GM19043 (cell line): ENCODE measurements around the gene N4BP2L2.

Experiments
- ATAC-seq: cut with Tn5 transposase; IDR thresholded peaks from one replicate; pipeline ENCODE4 v1.9.1; 2021; ENCODE audit warnings: low read depth; ENCODE audit not compliant: unreplicated experiment

N4BP2L2 gene

DNA sequence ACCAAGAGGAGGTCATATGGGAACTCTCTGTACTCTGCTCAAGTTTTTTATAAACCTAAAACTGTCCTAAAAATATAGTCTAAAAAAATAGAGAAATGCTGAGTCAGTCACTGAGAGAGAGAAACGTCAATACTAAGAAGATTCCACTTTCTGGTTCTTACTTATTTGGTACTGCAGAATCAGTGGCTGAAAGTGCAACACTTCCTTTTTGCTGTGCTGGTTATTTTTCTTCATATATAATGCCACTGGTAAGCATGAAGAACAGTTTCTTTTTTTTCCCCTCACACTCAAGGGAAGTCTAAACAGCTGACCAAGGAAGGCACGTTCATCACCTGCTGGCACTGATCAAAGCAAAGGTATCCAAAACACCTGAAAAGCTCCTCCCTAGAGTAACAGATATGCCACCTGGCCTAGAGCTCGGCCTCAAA lies 66.4 kb downstream of the N4BP2L2 start:
- peak; percentile 68 for ATAC-seq

DNA sequence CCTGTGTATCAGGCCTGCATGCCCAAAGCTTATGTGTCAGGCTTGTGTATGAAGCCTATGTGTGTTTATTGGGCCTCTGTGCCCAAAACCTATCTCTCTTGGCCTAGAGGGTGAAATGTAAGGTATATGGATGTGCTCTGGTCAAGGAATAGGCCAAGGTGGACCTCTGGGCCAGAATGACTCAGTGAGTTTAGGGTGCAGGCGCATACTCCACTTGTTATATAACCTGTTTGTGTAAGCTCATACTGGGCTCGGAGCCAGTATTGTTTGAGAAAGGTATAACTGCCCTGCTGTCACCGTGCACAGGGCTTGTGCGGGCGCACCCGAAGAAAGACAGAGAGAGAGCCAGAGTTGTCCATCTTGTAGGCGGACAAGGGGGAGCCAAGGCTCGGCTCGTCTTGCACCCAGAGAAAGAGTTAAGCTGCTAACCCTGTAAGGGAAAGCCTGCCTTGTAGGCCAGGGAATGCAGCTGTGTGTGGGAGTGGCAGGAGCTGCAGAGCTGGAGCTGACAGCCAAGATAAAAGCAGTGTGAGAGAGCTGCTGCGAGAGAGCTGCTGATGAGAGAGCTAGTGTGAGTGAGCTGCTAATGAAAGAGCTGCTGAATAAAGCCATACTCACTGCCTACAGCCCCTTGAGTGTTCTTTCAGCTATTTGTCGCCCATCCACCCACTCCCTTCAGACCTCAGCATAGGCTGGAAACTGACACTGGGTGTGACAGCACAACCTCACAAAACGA lies 67.2 kb downstream of the N4BP2L2 start:
- no peak for ATAC-seq

DNA sequence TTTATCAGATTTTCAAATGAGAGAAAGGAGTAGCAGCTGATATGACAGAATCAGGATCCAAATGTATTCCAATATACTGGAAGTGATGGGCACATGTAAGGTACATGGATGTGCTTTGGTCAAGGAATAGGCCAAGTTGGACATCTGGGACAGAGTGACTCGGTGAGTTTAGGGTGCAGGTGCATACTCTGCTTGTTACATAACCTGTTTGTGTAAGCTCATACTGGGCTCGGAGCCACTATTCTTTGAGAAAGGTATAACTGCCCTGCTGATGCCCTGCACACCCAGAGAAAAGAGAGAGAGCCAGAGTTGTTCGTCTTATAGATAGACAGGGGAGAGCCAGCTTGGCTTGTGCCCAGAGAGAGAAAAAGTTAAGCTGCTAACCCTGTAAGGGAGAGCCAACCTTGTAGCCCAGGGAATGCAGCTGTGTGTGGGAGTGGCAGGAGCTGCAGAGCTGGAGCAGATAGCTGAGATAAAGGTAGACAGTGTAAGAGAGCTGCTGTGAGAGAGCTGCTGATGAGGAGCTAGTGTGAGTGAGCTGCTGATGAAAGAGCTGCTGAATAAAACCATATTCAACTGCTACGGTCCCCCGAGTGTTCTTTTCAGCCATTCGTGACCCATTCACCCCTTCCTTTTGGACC lies 70.0 kb downstream of the N4BP2L2 start:
- no peak for ATAC-seq

DNA sequence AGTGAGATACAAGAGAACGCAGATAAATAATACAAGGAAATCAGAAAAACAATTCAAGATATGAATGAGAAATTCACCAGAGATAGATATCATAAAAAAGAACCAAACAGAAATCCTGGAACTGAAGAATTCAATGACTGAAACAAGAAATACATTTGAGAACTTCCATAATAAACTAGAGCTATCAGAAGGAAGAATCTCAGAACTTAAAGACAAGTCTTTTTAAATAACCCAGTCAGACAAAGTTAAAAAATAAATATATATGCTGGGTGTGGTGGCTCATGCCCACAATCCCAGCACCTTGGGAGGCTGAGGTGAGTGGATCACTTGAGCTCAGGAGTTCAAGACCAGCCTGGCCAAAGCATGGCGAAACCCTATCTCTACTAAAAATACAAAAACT lies 82.0 kb downstream of the N4BP2L2 start:
- no peak for ATAC-seq

DNA sequence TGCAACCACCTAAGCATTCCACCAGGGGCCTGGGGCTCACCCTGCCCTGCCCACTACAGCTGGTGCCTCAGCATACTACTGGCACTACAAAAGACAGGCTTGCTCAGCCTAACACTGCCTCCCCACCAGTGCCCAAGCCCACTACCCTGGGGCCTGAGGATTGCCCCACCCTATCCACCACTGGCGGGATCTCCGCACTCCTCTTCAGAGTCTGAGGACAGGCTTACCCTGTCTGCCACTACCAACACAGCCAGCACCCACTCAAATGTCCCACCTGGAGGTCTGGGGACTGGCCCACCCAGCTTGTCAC lies 83.0 kb downstream of the N4BP2L2 start:
- ATAC-seq: no peak

DNA sequence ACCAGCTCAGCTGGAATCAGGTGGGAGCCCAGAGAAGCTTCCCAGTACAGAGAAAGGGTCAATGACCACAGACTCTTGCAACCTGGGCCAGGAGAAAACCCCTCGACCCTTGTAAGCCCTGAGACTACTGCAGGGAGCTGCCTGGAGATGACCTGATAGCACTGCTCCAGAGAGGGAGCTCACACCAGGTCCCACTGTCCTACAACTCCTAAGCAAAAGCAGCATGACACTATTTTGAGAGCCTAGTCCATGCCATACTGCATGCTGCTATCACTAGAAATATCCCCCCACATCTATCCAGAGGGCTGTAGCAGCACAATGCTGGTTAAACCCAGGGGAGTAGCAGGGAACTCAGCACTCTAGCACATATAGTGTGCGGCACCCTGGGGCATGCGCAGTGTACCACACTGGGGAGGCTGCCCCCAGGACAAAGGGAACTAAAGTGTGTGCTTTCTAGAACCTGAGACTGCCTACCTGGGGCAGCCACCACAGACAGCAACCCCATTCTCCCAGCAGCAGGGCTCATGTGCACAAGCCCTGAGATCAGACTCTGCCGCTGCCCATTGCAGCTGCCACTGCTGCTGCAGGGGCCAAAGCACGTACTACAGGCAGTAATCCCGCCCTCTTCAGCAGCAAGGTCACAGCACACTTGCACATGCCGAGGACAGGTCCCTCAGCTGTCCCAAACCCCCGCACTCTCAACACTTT lies 83.6 kb downstream of the N4BP2L2 start:
- no peak for ATAC-seq

DNA sequence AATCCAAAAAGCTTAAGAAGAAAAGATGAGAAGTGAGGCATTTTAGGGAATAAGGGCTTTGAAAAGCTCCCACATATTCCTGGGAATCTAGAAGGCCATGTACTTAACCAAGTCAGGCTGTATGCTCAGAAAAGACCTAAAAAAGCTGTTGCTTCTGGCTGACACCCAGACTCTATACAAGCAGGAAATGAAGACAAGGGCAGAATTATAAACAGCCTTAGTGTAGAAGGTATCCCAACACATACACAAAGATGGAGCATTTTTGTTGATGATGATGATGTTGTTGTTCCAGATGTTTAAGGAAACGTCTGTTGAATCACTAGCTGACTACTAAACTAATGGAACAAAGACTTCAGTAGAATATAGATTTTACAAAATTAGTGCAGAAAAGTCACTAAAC lies 84.6 kb downstream of the N4BP2L2 start:
- no peak for ATAC-seq

DNA sequence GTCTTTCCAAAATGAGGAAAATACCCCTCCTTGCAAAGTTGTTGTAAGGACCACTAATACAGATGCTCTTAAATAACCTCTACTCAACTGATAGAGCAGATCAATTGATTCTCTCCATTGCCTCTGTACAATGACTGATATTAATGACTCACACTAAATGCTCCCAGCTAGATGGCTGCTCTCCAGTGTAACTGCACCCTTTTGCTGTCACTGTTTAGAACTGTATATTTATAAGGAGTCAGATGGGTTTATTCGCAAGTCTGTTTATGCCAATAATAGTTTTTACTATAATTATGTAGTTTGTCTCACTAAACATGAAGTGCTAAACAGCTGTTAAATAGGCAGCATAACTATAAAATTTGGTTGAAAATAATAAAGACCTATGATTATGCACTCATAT lies 89.6 kb downstream of the N4BP2L2 start:
- ATAC-seq: no peak

DNA sequence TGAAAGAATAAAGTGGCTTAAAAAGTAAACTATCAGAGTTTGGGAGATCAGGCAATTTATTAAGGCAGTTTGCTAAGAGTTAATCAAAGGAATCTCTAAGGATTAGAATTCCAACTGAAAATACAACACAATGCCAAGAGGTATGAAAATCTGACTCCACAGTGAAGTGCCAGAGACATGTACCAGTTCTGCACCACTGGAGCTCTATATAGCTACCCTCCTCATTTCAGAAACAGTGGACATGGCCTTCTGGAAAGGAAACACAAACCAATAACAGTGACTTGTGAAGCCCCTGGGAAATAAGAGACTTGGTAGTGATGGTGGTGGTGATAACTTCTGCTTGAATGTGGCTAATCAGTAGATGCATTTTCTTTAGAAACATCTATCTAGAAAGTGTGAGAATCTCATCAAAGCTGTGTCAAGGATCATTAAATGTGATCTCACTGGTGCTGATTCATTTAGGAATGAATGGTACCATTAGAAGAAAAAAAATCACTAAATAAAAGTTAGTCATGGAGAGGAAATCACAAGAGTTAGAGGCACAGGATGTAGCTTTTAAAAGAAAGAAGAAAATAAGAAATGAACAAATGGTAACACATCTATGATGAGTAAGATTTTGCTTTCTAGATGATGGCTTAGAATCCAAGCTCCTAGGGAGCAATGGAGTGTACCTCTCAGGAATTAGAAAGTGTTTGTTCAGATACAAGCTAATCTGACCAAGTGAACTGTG lies 90.5 kb downstream of the N4BP2L2 start:
- ATAC-seq: no peak

DNA sequence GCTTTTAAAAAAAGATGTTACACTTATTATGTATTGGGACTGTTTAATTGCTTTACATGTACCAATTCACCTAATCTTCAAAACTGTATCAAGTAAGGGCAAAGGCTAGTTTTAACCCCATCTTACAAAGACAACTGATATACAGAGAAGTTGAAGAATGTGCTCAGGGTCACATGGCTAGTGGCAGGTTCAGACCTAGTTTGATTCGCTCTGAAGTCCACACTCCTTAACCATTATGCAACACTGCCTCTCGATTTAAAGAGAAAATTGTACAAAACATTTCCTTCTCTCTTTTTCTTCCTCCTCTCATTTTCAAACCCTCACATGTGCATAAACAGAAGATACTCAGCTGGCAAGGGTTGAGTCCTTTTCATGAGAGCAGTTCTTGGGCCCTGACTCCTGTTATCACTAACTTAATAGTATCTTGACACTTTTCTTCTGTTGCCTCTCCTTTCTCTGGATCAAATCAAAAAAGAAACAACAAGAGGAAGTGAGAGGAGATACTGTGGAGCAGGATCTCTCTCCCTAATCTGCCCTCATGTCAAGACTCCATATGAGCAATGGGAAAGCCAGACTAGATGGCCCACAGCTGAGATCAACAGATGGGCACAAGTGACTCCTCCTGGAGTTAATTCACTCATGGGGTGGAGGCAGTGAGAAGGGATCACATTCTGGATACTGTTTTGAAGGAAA lies 91.7 kb downstream of the N4BP2L2 start:
- ATAC-seq: no peak

DNA sequence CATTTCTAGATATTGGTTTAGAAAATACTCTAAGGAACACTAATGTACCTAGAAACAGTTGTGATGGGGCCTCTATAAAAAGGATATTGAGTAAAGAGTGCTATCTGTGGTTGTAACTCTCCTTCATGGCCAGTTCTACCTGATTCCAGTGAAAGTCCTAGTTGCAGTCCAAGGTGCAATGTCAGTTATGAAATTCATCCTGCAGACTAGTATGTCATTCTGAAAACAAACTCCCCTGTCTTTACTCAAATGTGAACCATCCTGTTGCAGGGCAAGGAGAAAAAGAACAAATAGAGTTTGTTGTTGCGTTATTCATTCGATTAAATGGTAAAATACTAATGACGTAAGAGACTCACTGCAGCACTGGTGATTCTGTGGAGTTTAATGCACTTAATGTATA lies 92.4 kb downstream of the N4BP2L2 start:
- no peak for ATAC-seq

DNA sequence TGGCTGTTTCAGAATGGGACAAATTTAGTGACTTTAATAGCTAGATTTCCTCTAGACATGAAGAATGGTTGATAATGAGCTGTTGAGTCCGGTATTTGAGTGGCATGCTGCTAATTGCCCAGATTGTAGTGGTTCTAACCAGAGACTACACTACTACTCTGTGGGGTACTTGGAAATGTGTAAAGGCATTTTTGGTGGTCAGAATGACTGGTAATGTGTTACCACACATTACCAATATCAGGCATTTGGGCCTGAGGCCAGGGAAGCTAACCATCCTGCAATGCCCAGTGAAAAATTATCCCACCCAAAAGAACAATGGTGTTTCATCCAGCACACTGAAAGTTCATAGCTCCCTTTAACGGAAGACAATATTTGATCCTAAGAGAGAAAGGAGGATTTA lies 93.1 kb downstream of the N4BP2L2 start:
- no peak for ATAC-seq

DNA sequence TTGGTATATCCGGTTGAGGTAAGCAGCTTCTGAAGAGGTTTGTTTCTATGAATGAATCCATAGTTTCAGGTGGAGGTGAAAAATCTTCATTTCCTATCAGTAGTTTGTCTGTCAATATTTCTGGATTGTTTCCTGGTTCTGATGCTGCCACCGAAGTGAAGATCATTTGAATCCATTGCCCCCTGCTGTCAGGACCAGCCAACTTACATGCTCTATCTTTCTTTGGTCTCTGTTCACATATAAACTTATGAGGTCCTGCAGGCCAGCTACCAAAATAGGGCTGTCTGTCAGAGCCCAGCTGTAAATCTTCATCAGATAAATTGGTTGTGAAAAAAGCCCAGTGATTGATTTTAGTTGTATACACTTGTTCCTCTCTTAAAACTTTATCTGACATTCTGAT lies 95.5 kb downstream of the N4BP2L2 start:
- peak; percentile 66 for ATAC-seq

DNA sequence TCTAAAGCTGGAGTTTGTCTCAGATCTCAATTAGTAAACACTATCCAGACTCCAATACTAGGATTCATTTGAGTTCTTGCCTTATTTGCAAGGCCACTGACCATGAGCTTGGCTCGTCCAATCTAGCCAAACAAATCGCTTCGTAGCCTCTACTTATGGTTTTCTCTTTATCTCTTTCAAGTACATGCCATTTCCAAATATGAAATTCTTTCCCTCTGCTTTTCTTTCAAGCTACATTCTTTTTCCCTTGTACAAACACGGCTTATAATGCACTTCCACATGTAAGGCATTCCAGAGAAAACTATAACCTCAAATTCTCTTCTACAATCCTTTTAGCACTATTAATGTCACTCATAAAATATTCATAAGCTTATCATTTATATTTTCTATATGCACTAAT lies 99.7 kb downstream of the N4BP2L2 start:
- no peak for ATAC-seq

DNA sequence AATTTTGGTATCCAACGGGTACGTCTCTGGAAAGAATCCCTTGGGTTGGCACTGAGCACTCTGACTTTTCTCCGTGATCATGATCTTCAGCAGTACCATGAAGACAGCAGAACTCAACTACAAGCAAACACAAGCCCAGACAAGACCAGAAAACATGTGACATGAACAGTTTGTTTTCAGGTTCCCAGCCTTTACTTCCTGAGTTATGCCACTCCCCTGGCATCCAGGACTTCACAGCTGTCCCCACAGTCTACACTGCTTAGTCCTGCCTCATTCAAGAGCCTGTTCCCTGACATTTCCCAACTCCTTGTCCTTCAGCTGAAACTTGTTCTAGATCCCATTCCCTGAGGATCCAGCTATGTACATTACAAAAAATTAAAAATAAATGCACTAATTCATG lies 105.7 kb downstream of the N4BP2L2 start:
- no peak for ATAC-seq

DNA sequence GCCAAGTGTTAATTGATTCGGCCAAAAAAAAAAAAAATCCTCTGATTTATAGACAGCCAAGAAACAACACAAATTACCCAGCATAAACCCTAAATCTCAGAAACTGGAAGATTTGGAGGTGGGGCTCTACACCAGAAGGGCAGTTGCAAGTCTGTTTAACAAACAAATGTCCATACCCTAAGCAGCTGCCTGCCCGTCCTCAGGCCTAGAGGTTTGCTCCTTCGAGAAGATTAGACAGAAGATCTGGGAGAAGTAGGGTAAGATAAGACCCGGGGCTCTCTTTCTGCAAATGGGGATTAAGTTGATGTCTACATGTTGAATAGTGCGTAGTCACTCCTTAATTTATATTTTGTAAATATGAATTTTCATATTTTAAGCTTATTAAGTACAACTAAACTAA lies 107.2 kb downstream of the N4BP2L2 start:
- ATAC-seq: no peak

DNA sequence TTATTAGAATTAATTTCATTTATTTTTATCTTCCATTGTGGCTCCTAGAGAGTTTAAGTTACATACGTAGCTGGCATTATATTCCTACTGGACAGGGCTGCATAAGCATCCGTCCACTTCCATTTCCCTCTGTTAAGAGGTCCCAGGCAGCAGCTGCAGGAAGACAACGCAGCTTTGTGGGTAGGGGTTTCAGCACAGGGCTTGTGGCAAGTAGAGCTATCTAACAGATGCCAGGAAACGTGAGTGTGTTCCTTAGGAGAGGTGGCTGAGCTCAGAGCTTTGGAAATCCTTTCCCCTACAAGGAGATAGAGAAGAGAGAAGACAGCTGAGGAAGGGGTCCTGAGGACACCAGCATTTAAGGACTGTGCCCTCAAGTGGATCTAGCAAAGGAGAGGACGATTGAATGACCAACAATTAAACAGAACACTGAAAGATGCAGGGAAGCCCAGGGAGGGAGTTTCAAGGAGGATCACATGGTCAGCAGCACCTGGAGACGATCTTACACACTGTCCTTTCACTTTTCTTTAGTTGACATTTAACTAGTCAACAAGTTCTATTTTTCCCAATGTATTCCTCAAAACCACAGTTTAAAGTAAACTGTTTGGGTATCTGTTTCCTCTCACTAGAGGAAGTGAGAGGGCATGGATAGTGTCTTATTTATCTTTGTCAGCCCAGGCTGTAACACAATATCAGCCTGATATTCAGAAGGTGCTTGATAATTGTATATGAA lies 108.4 kb downstream of the N4BP2L2 start:
- no peak for ATAC-seq

DNA sequence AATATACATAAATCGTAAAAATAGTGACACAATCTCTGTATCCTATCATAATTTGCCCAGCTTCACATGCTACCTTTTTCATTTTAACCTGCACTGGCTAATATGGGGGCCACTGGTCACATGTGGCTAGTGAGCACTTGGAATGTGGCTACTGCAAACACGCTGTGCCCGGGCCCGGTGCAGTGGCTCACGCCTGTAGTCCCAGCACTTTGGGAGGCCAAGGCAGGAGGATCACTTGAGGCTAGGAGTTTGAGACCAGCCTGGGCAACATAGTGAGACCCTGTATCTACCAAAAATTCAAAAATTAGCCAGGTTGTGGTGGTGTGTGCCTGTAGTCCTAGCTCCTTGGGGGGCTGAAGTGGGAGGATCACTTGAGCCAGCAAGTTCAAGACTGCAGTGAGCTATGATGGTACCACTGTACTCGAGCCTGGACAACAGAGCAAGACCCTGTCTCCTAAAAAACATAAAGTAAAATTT lies 109.1 kb downstream of the N4BP2L2 start:
- no peak for ATAC-seq

DNA sequence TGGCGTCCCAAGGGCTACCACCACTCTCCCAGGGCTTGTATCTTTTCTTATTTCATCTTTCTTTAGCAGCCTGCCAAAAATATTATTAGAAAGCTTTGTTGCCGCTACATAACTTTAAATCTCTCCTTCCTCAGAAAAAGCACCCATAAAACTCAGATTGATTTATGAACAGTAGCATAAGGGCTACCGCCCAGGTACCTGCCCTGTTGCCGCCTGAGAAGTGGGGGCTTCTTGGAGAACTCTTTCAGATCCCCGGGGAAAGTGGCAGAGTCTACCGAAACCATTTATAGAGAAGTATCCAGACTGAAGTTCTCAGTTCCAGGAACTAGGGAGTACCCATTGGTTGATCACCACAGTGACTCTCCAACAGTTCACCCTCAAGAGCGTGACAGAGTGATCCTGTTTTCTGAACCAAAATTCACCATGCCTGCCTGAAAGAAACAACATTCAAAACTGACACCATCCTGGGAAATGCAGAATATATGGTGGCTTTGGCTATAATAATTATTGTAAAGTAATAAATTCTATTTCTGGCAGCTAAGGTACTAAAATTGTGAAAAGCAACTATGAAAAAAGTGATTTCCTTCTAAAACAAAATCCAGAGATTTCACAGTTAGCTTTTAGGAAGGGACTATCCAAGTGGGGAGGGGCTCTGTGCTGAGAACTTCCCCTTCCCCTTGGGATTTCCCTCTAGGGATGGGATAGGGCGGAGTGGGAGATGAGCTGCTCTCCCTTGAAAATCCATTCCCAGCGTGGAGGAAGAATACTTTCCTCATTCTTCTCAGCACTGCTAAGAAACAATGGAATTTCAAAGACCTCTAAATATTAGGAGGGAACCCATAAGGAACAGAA lies 109.8 kb downstream of the N4BP2L2 start:
- ATAC-seq: no peak
